SHP77 (cell line): ENCODE measurements around the gene FARS2.
A peak's percentile ranks its signal among the peaks of the same experiment; 100 is the strongest.
"Not testable (repeated sequence)": the region's sequence is repeated elsewhere in the genome, so short reads cannot be mapped to it uniquely, and the experiment has no call there.

Source experiments
- DNase-seq, 2 experiments: peaks; one replicate each; lab custom pipeline; 2025; lab: John Stamatoyannopoulos, UW

The FARS2 gene

GRCh38 chr6:5667737-5668136 is 406.4 kb downstream of the FARS2 start:
- no peak for DNase-seq

DNA sequence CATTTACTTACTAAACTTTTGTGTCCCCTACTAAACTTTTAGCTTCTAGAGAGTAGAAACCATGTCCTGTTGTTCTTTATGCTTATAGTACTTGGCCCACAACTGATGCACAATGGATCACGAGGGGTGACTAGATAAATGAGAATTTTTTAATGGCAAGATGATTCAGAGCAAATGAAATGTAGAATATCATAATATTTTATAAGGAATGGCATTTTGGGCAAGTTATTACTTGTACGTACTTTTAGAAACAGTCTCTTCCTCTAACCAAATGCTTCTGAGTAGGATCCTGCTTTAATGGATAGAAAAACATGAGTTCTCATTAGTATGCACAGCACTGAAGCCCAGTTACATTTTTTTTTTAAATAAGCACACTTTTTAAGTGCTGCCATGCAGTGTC is 409.1 kb downstream of the FARS2 start:
- DNase-seq: no peak

DNA sequence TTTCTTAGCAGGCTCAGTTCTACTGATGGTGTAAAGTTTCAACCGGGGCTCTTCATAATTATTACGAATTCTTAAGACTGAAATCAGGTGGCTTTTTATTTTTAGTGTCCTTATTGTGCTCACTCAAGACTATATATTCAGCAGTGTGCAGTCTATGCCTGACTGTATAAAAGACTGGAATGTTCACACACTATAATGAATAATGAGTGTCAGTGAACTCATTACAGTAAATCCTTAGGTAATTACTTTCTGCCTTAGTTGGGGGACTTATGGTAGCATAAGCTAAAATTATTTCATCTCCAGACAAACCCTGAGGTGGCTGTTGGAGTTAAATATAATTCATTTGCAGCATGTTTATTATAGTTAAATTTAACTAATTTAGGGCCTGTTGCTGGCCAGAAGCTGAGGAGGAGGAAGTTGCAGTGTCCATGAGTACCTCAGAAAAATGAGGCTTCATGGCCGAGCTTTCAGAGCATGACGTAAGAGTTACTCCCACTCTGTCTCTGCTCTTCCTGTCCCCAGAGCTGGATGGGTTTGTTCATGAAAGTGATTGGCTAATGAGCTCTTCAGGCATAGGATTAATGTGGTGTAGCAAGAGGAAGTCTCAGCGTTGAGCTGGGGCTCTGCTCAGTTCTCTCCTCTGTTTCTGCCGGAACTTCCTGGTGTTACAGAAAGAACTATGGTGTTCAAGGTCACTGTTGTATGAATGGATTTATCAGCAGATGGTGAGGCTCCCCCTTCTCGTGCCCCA is 409.7 kb downstream of the FARS2 start:
- DNase-seq: peak; percentile 95

DNA sequence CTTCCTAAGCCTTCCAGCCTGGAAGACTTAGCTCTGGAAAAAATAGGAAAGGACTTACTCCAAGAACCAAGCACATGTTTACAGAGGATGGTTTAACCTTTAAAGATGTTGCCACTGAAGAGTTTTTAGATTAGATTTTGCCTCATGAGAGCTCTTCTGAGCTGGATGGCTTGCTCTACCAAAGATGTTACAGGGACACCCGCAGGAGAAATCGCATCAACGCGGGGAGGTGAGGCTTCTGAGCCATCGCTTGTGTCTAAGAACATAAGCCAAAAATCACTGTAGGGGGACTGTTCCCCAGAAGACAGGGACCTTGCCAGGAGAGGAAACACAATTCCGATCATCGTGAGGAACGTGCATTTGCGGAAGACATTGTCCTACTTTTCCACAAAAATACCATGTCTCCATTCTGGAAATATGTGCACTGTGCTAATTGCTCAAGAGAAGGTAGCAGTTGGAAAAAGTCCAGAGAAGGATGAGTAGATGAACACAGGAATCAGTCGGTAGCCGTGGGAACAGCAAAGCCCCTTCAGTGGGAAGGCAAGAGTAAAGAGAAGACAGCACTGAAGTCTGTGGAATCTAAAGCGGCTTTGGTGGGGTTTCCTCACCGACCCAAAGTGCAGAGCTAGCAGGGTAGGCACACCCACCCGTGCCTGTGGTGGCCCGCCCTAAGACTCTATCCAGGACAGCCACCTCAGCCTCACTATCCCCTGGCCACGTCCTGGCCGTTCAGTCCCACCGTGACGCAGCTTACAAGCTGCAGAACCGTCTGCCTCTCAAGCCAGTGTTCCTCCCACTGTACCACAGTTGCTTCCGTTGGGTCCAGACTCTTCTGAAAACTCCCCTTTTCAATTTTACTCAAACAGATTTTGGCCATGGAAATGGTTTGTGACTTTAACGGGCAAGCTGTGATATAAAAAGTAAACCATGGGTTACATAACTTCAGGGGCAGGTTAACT is 410.6 kb downstream of the FARS2 start:
- peak in 1 of 2 experiments; percentile 24 for DNase-seq

GRCh38 chr6:5672581-5673011 is 411.3 kb downstream of the FARS2 start:
- no peak for DNase-seq

DNA sequence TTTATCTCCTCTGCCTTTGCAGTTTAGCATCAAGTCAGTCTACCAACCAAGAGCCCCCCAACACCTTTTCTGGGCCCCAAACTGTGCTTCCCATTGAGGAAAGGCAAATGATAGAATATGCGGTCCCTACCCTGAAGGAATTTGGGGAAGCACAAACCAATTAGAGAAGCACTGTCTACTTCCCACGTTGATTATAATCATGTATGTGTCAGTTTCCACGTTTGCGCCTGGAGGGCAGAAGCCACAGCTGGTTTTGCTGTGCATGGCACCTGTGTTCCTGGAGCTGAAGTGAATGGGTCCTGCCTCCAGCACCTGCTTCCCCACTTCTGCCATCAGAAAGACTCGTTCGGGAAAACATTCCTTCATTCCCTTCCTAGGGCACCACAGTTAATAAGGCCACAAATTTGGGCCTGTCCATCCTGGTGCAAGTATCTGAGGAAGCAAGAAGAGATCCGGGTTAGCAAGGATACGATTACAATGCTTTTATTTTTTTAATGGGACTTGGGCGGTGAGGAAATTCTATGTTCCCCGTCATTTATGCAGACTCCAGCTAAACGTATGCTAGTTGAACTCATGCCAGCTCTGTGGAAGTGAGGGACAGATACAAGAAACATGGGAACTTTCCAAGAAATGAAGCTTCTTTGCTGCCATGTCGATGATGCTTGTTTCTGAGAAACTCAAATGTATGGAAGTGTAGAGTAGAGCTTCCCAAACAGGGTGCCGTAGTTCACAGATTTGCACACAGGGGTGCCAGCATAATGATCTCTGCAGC is 411.9 kb downstream of the FARS2 start:
- DNase-seq: peak; percentile 17 to 34

DNA sequence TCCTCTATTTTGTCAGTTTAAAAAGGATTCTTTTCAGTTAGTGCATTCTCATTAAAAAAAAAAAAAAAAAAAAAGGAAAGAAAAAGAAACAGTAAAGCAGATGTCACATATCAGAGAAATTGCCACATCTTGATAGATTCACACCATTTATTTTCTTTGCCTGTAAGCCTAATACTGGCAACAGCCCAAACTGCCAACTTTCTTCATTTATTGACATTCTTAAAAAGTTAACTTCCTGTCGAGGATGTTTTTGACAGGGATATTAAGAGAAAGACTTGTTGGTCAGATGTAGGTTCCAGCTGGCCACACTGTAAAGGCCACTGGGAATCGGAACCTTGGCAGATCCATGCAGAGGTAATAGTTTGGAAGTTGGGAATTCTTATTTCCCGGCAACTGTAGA is 412.8 kb downstream of the FARS2 start:
- no peak for DNase-seq

DNA sequence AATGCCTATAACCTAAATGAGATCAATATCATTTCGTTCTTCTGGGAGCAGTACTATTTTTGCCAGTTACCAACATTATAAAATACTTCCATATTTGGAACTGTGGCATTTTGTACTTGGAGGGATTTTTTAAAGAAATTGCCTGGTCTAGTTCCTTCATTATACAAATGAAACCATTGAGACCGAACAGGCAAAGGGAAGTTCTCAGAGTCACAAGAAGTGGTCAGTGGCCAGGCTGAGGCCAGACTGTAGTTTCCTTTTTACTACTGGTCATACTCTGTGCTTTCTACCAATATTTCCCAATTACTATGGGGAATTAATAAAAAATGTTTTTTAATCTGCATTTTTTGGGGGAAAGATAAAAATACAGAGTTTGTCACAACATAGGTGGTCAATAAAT is 413.4 kb downstream of the FARS2 start:
- no peak for DNase-seq

DNA sequence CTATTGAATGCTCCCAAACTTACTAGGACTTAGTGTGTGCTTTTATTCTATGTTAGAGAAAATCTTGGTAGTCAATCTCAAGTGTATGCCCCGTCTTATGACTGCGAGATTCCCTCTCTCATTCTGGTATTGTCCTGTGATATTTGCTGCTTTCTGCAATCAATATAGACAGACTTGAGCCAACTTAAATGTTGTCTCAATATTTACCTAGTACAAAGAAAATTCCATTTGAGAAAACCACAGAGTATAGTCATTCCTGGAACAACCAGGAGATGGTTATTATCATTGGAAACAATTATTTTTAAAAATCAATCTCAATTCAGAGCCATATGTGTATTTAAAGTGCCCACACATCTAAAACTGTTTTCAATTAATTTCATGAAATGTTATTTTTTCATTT is 415.4 kb downstream of the FARS2 start:
- DNase-seq: no peak

DNA sequence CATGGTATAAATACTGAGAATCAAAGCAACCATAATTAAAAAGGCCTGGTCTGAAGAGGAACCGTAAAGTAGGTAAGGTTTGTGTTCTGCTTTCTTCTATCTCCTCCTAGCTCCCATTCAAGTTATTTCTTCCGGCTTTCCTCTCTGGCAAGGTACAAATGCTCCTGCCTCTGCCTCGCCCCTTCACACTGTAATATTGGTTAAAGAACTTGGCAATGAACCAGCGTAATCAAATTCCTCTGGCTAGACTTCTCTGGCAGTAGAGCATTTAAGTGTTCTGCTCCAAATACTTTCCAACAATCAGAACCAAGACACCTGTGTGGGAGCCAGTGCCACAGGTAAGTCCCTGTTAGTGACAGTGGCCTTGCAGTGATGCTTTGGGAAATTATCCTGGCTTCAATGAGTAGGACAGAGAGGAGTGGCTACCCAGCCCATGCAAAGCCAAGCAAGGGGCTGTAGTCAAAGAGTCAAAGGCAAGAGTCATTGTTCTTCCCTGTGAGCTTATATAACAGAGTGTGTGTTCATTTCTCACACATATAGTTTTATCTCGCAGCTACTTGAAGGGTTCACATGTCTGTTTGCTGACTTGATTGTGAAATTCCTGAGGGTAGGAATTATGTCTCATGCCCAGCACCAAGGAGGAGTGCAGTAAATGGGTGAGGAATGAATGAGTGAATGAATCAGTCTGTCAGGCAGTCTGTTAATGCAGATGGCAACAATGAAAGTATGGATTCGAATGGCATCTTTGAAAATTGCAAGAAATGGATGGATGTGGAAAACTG is 416.1 kb downstream of the FARS2 start:
- no peak for DNase-seq

DNA sequence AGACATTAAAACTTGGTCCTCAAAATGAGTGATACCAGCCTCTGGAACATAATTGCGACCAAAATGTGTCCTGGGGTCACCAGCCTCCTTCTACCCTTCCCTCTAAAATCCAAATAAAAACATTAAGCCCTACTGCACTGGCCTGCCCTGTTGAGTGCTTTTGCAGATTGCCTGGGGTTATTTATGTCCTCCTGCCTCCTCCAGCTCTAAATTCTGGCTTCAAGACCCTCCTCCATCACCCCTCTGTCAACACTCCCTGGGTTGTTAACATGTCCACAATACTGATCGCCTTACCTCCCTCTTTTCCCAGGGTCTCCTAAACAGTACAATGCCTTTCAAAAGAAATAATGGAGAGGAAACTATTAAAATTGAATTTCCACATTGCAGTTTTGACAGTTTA is 418.0 kb downstream of the FARS2 start:
- peak in 1 of 2 experiments; percentile 23 for DNase-seq

DNA sequence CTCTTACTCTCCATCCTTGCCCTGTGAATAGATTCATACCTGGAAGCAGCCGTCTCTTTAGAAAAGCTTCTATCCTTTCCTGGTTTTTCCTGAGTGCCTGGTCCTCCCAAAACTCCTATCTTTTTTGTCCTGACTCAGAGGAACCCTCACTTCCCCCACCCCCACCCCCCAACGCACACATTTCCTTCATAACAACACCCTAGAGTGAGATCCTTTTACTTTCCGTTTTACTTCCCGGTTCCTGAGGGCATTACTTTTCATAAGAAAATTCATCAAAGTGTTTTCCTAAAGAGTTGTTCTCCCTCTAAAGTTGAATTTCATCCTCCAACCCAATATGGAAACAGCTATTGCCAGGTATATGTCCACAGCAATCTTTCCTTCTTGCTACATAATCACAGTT is 418.4 kb downstream of the FARS2 start:
- DNase-seq: no peak

- peak; percentile 84 to 88 for DNase-seq
These were observed 418.8 kb downstream of the FARS2 start for GRCh38 chr6:5680095-5680494.

GRCh38 chr6:5681480-5681879 is 420.2 kb downstream of the FARS2 start:
- DNase-seq: no peak

DNA sequence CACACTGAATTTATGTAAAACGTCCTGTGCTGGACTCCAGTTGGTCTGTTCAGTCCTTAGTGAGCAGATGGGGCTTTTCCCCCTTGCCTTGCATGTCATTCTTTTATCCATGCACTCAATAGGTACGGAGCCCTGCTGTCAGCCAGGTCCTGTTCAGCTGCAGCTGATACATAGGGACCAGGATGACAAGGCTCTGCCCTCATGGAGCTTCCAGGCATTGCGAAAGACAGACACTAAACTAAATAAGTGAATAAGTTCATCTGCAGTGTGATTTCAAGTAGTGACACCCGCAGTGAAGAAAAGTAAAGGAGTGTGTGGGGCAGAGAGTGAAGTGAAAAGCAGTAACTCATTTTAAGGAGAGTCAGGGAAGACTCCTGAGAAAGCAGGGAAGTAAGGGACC is 421.2 kb downstream of the FARS2 start:
- no peak for DNase-seq

GRCh38 chr6:5683747-5684146 is 422.4 kb downstream of the FARS2 start:
- not testable (repeated sequence) for DNase-seq

DNA sequence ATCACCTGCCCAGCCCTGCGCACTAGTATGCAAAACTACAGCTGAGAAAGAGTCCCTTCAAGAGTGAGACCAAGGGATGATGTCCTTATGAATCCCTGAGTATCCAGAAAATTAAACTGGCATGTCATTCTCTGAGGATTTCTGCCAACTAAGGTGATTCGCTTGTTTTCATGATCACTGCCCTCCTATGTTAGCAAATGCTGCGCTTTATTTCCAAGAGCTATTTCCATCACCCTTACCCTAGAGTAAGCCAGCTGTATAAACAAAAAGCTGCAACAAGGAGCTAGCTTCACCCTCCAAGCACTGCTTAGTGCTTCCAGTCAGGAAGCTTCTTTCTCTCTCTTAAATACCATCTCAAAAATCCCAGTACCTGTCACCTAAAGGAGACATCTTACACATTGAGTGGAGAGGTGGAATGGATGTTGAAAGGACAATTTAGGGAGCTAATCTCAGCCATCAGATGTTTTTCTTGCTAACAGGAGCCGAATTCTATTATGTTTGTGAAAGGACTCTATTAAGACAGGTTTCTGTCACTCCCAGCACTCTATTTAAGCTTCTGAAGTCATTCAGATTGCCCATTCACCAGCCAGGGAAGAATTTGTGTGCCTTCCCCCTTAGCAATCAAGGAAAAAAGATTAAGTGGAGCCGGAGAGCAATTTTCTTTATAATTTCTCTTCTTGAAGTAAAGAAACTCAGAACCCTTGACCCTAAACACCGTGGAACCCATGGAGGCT is 423.2 kb downstream of the FARS2 start:
- DNase-seq: peak; percentile 52 to 55

GRCh38 chr6:5693225-5694145 is 432.2 kb downstream of the FARS2 start:
- no peak for DNase-seq
